ENCODE results near the gene CIDEC. TPM values are rescaled to one million over a fixed set of nuclear protein-coding genes. Genes with fewer than 3 reads are reported as not detected.

CIDEC gene
- total RNA-seq, 4 donors from 2014 or later: 0.78 to 2.4 (median 1.0) TPM

- Histone ChIP-seq H3K27me3 (no peaks in the 10 kb centered on the region), H3K27ac (replicated peaks in 1 of 4) (peak within 1 kb of the TSS; percentile 88 to 96 (median 94)), H3K9me3 (no peaks in the 10 kb centered on the region), H3K4me3 (peak within 1 kb of the TSS; percentile 65 to 78 (median 72)), H3K4me1 (peaks cover 33 to 59% (median 50%) of the 10 kb centered on the region in 4 donors), H3K36me3 (peaks cover 0 to 20% (median 16%) of the 10 kb centered on the region in 4 donors)
- TF ChIP-seq POLR2AphosphoS5 (IDR thresholded peaks at IDR 0.05) (peak; percentile 92 to 96), EP300 (IDR thresholded peaks at IDR 0.05) (no peak), CTCF (IDR thresholded peaks at IDR 0.05) (no peak), POLR2A (IDR thresholded peaks at IDR 0.05; ENCODE audit: low read depth) (peak; percentile 53)
- DNase-seq (ENCODE audit: extremely low spot score): peak; percentile 98
- intact Hi-C loops (cut with DNase I): loop anchor here (5.0 kb wide), 1 partner anchor 70 kb away; no protein-coding TSS in a partner anchor
- WGBS: 4% methylated on average over 15 of the region's 19 CpGs
Measured at GRCh38 chr3:9916734-9917680, 37.0 kb upstream of the CIDEC start, which contains the start of gene IL17RC. TSS of gene IL17RC (plus strand) at chr3:9917098. CDS start at chr3:9917316, 218 bp downstream.

GRCh38 chr3:9916346-9916733, 36.3 kb upstream of the CIDEC start:
- intact Hi-C loops (cut with DNase I): loop anchor here (5.0 kb wide), 1 partner anchor 69 kb away; no protein-coding TSS in a partner anchor
- peaks cover 0 to 20% (median 14%) of the 10 kb centered on the region in 4 donors for H3K36me3 ChIP-seq
- peak overlapping the region; percentile 65 to 78 (median 72) for H3K4me3 ChIP-seq
- H3K27ac ChIP-seq (replicated peaks in 1 of 4): peak overlapping the region; percentile 88 to 96 (median 94)
- no peak for TF ChIP-seq POLR2A (IDR thresholded peaks at IDR 0.05; ENCODE audit: low read depth)
- no peak for TF ChIP-seq EP300 (IDR thresholded peaks at IDR 0.05)
- TF ChIP-seq CTCF (IDR thresholded peaks at IDR 0.05): no peak
- TF ChIP-seq POLR2AphosphoS5 (IDR thresholded peaks at IDR 0.05): no peak
- no peaks in the 10 kb centered on the region for H3K9me3 ChIP-seq
- no peak for DNase-seq (ENCODE audit: extremely low spot score)
- no peaks in the 10 kb centered on the region for H3K27me3 ChIP-seq
- peaks cover 33 to 59% (median 50%) of the 10 kb centered on the region in 4 donors for H3K4me1 ChIP-seq
- 37% methylated on average over 4 of the region's 7 CpGs for WGBS

GRCh38 chr3:9915254-9916141, 35.4 kb upstream of the CIDEC start:
- peaks cover 33 to 59% (median 50%) of the 10 kb centered on the region in 4 donors for H3K4me1 ChIP-seq
- DNase-seq (ENCODE audit: extremely low spot score): no peak
- H3K27ac ChIP-seq (replicated peaks in 1 of 4): peak overlapping the region; percentile 88 to 96 (median 94)
- no peaks in the 10 kb centered on the region for H3K9me3 ChIP-seq
- TF ChIP-seq POLR2AphosphoS5 (IDR thresholded peaks at IDR 0.05) (peak; percentile 49 to 56), EP300 (IDR thresholded peaks at IDR 0.05) (no peak), CTCF (IDR thresholded peaks at IDR 0.05) (peak; percentile 51 to 67 (median 52)), POLR2A (IDR thresholded peaks at IDR 0.05; ENCODE audit: low read depth) (no peak)
- intact Hi-C loops (cut with DNase I): loop anchor here (2.0 to 5.0 kb wide), 2 partner anchors 53 to 68 kb away; no protein-coding TSS in a partner anchor
- peaks cover 0 to 11% (median 7%) of the 10 kb centered on the region in 4 donors for H3K36me3 ChIP-seq
- H3K4me3 ChIP-seq: peak overlapping the region; percentile 65 to 78 (median 72)
- H3K27me3 ChIP-seq: no peaks in the 10 kb centered on the region
- 1% methylated on average over 54 of the region's 99 CpGs for whole genome bisulfite sequencing

GRCh38 chr3:9914559-9915253, 34.7 kb upstream of the CIDEC start:
- H3K27ac ChIP-seq (replicated peaks in 1 of 4): peak overlapping the region; percentile 88 to 96 (median 94)

More at GRCh38 chr3:9914559-9915253, 34.7 kb upstream of the CIDEC start:
- WGBS: 56% methylated on average over 4 of the region's 15 CpGs
- Histone ChIP-seq H3K4me1 (peaks cover 33 to 59% (median 50%) of the 10 kb centered on the region in 4 donors), H3K36me3 (peaks cover 0 to 3% (median 1%) of the 10 kb centered on the region in 4 donors), H3K9me3 (no peaks in the 10 kb centered on the region), H3K4me3 (peak overlapping the region; percentile 65 to 78 (median 72)), H3K27me3 (no peaks in the 10 kb centered on the region)
- no peak for DNase-seq (ENCODE audit: extremely low spot score)
- intact Hi-C loops (cut with DNase I): loop anchor here (2.0 to 5.0 kb wide), 2 partner anchors 52 to 67 kb away; no protein-coding TSS in a partner anchor
- TF ChIP-seq POLR2AphosphoS5 (IDR thresholded peaks at IDR 0.05) (no peak), CTCF (IDR thresholded peaks at IDR 0.05) (no peak), EP300 (IDR thresholded peaks at IDR 0.05) (no peak), POLR2A (IDR thresholded peaks at IDR 0.05; ENCODE audit: low read depth) (no peak)

Measured in esophagus muscularis mucosa (tissue), 4 donors.